Globus pallidus (tissue), 1 donor: ENCODE measurements around the gene VDAC1.
"Not testable (repeated sequence)": the region's sequence is repeated elsewhere in the genome, so short reads cannot be mapped to it uniquely, and the experiment has no call there.

Experiments used
- DNase-seq: peaks from one replicate; pipeline ENCODE4 v3.0.0-alpha.2; 2015; ENCODE audit warnings: low spot score

VDAC1 gene

GRCh38 chr5:133995341-133995740, 9.4 kb downstream of the VDAC1 start:
- DNase-seq: no peak

DNA sequence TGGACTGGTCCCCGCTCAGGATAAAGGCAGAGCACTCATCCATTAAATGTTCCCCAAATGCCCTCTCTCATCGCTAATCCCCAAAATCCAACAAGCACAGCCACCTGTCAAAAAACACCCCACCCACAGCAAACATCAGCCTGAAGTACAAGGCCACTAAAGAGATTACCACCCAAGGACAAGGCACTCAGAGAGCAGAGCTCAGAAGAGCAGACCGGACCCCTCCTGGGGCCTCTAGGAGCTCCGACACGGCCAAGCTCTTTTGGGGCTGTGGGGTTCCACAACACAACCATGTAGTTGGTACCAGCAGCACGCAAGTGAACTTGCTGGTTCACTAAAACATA, 9.8 kb downstream of the VDAC1 start:
- DNase-seq: no peak

GRCh38 chr5:133994297-133994989, 10.3 kb downstream of the VDAC1 start:
- no peak for DNase-seq

DNA sequence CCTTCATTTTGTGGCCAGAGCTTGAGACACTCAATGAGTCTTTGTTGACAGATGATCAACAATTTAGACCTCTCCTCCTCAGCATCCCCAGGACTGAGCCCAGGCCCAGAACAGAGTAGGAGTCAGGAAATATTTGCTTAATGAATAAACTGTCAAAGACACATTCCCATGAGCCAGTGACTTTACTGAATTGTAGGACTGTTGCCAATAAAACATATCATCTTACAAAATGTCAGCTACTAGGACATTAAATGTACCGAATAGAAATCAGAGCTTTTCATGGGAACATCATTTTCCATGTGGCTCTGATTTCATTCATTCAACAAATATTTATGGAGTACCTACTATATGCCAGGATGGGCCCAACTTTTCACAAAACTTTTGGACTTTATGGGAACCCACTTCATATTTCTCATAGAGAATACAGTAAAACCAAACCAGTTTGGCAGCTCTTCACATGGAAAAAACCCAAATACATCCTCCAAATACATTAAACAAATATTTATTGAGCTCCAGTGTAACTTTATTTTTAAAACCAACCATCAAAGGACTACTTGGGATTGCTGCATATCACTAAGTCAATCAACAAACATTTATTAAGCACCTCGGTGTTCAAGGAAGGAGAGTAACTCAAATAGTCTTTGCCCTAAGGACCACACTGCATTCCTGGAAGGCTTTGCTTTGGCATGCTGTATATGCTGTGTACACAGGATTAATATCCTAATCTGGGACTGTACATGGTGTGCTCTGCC, 11.4 kb downstream of the VDAC1 start:
- DNase-seq: no peak

GRCh38 chr5:133992429-133993155, 12.2 kb downstream of the VDAC1 start:
- DNase-seq: no peak

DNA sequence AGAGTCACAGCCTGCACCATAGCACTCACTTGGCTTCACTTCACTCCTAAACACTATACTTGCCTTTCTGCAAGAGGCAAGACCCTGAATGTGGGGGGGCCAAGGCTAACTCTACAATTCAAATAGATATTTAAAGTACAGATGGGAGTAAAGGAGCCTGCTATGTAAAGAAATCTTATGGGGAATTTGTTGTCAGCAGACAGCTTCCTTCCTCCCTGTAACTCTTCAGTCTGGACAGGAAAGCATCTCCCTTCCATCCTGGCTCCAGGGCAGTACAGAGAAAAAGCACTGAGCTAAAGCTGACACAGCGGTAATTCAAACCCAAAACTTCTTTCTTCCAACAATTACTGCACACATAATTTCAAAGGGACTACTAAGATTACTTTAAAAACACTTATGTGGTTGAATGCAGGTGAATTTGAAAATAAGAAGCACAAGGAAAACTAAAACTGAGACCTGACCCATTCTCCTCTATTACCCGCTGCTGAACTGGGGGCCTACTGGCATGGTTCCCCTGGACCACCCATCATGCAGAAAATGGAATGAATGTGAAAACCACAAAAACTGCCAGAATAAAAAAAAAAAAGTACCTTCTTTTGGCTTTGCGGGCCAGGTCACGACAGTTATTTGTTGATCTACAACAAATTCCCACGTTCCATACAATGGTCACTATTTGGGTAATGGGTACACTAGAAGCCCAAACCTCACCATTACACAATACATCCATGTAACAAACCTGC, 13.4 kb downstream of the VDAC1 start:
- no peak for DNase-seq

DNA sequence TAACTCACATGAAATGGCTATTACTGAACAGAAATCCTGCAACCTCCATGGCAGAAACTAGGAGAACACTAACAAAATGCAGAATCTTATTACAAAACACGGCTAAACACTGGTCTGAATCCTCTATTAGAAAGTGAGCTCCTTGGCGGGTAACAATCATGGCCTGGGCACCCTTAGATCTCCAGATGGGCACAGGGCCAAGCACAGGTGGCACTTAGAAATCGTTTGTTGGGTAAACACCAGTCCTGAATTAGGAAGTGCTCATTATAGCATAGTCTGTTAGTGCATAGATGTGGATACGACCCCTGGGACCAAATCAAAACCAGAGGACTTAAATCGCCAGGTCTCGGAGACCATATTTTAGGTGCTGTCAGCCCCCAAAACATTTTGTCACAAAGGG, 14.4 kb downstream of the VDAC1 start:
- no peak for DNase-seq

- DNase-seq: no peak
These were observed 19.1 kb downstream of the VDAC1 start for GRCh38 chr5:133985540-133986180.

GRCh38 chr5:133983674-133984073, 21.1 kb downstream of the VDAC1 start:
- DNase-seq: no peak

DNA sequence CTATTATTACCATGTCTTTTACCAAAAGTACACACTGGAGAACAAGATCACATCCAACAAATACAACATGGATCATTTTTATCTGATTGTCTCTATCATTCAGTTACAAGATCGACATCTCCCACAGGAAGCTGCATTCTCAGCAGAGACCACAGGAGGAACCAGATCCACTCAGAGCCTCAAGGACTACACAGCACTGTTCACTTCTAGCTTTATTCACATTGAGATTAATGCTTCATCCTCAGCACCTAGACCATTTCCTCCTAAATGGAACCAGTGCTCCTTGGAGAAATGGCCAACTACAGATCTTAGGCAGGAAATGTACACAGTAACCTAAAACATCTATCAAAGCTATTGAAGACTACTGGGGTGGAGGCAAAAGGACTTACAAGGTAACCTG, 23.1 kb downstream of the VDAC1 start:
- DNase-seq: no peak

DNA sequence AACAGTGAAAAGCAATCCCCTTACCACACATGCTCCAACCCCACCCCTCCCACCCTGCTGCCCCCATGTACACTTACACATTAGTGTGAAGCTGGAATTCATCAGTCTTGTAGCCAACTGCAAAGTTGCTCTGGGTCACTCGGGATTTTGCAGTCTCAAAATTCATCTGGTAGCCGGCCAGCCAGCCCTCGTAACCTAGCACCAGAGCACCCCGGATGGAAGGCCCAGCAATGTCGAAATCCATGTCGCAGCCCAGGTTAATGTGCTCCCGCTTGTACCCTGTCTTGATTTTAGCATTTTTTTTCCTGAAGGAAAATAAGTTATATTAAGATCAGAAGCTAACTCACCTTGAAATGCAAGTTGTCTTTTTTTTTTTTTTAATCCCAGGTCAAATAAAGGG, 24.1 kb downstream of the VDAC1 start:
- DNase-seq: no peak

GRCh38 chr5:133978943-133979342, 25.8 kb downstream of the VDAC1 start:
- DNase-seq: no peak

- DNase-seq: no peak
These were observed 26.9 kb downstream of the VDAC1 start for GRCh38 chr5:133977858-133978257.

DNA sequence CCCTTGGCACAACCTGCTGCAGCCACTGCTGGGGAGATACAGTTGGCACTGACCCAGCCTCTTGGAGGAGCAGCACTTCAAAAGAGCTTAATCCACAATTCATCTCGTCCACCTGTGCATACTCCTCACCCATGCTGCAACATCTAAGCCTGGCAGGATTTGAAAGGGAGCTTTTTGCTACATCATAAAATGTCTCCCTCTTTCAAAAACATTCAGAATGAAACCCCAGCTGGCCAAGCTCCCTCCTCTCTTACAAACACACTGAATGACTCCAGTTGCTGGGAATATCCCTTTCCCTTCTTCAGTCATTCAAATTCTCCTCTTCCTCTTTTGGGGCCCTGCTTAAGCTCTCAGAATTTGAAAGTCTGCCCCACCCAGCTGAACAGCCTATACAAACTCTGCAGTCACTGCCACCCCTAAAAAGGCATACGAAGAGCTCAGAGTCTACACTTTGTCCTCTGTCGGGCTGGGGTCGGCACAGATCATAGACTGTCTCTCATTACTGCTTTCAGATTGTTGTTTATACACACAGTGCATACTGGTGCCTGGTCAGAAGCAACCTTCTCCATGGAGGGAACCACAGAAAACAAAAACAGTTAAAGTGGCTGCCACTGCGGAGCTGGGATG, 27.5 kb downstream of the VDAC1 start:
- DNase-seq: no peak

GRCh38 chr5:133975546-133975945, 29.2 kb downstream of the VDAC1 start:
- not testable (repeated sequence) for DNase-seq

- DNase-seq: no peak
These were observed 30.6 kb downstream of the VDAC1 start for GRCh38 chr5:133974142-133974541.

- no peak for DNase-seq
These were observed 34.4 kb downstream of the VDAC1 start for GRCh38 chr5:133970325-133970909.

GRCh38 chr5:133969654-133970324, 35.0 kb downstream of the VDAC1 start:
- DNase-seq: peak; percentile 53

GRCh38 chr5:133968204-133968980, 36.4 kb downstream of the VDAC1 start, which contains the start of gene C5orf15:
Gene C5orf15 (minus strand): TSS chr5:133968625. CDS start chr5:133968584, 41 bp downstream.
- peak; percentile 96 for DNase-seq
